ENCODE measurements around the gene IKZF1. TPM values are rescaled to one million over a fixed set of nuclear protein-coding genes. Genes with fewer than 3 reads are reported as not detected.

The IKZF1 gene
- total RNA-seq, 1 donor from 2014 or later = 0.11 TPM

GRCh38 chr7:50412973-50413372 is 108.5 kb downstream of the IKZF1 start:
- no peaks in the 10 kb centered on the region for H3K9me3 Mint-ChIP-seq

GRCh38 chr7:50413561-50413960 is 109.0 kb downstream of the IKZF1 start:
- H4K20me1 ChIP-seq (ENCODE audit: low read depth) = no peaks in the 10 kb centered on the region
- H3K79me2 ChIP-seq (ENCODE audit: low read depth) = no peaks in the 10 kb centered on the region
- no peak overlapping the region for H3K27ac Mint-ChIP-seq
- no peaks in the 10 kb centered on the region for H3K36me3 ChIP-seq
- no peaks in the 10 kb centered on the region for H3K4me1 Mint-ChIP-seq
- H3K27ac ChIP-seq = no peak overlapping the region
- H3K9me3 ChIP-seq (ENCODE audit: low read depth) = no peaks in the 10 kb centered on the region
- no peaks in the 10 kb centered on the region for H3K27me3 ChIP-seq
- H3K27me3 Mint-ChIP-seq (ENCODE audit: insufficient read depth, low read depth) = peaks cover 8% of the 10 kb centered on the region
- H2AFZ ChIP-seq (replicated peaks) = no peak overlapping the region
- TF ChIP-seq CTCF (IDR thresholded peaks at IDR 0.05) (no peak), EZH2phosphoT487 (IDR thresholded peaks at IDR 0.05) (no peak), EZH2 (IDR thresholded peaks at IDR 0.05) (no peak)
- H3K4me1 ChIP-seq = no peaks in the 10 kb centered on the region
- no peak overlapping the region for H3K4me2 ChIP-seq
- no peaks in the 10 kb centered on the region for H3K9me3 Mint-ChIP-seq
- DNase-seq (ENCODE audit: low spot score) = no peak
- H3K4me3 ChIP-seq = no peak overlapping the region
- H3K36me3 Mint-ChIP-seq = no peaks in the 10 kb centered on the region
- no peak overlapping the region for H3K9ac ChIP-seq
- H3K4me3 Mint-ChIP-seq = no peak overlapping the region
- peaks cover under 1% of the 10 kb centered on the region for H3F3A ChIP-seq (ENCODE audit: low read depth)

More at GRCh38 chr7:50412973-50413372, 108.5 kb downstream of the IKZF1 start:
- Histone ChIP-seq H3K4me1 (no peaks in the 10 kb centered on the region), H3K4me2 (no peak overlapping the region), H3K27ac (no peak overlapping the region), H3K79me2 (ENCODE audit: low read depth) (no peaks in the 10 kb centered on the region), H3K9me3 (ENCODE audit: low read depth) (no peaks in the 10 kb centered on the region), H3K4me3 (no peak overlapping the region), H2AFZ (replicated peaks) (no peak overlapping the region), H3K27me3 (no peaks in the 10 kb centered on the region), H3K36me3 (no peaks in the 10 kb centered on the region), H3F3A (ENCODE audit: low read depth) (no peaks in the 10 kb centered on the region), H3K9ac (no peak overlapping the region), H4K20me1 (ENCODE audit: low read depth) (no peaks in the 10 kb centered on the region)
- no peak overlapping the region for H3K27ac Mint-ChIP-seq
- no peak overlapping the region for H3K4me3 Mint-ChIP-seq
- no peak for TF ChIP-seq EZH2 (IDR thresholded peaks at IDR 0.05)
- no peak for TF ChIP-seq CTCF (IDR thresholded peaks at IDR 0.05)
- no peak for TF ChIP-seq EZH2phosphoT487 (IDR thresholded peaks at IDR 0.05)
- no peaks in the 10 kb centered on the region for H3K4me1 Mint-ChIP-seq
- no peaks in the 10 kb centered on the region for H3K36me3 Mint-ChIP-seq
- peaks cover 8% of the 10 kb centered on the region for H3K27me3 Mint-ChIP-seq (ENCODE audit: insufficient read depth, low read depth)
- DNase-seq (ENCODE audit: low spot score) = no peak

GRCh38 chr7:50415844-50416364 is 111.4 kb downstream of the IKZF1 start:
- H3K27me3 ChIP-seq = no peaks in the 10 kb centered on the region
- H4K20me1 ChIP-seq (ENCODE audit: low read depth) = no peaks in the 10 kb centered on the region
- no peak overlapping the region for H3K9ac ChIP-seq
- peaks cover 4% of the 10 kb centered on the region for H3F3A ChIP-seq (ENCODE audit: low read depth)
- no peaks in the 10 kb centered on the region for H3K4me1 ChIP-seq
- no peak for TF ChIP-seq EZH2phosphoT487 (IDR thresholded peaks at IDR 0.05)
- TF ChIP-seq CTCF (IDR thresholded peaks at IDR 0.05) = no peak
- TF ChIP-seq EZH2 (IDR thresholded peaks at IDR 0.05) = no peak
- no peaks in the 10 kb centered on the region for H3K79me2 ChIP-seq (ENCODE audit: low read depth)
- H3K4me3 ChIP-seq = no peak overlapping the region
- H3K27ac ChIP-seq = no peak overlapping the region
- Mint-ChIP-seq H3K27me3 (ENCODE audit: insufficient read depth, low read depth) (peaks cover 4% of the 10 kb centered on the region), H3K36me3 (no peaks in the 10 kb centered on the region), H3K9me3 (no peaks in the 10 kb centered on the region), H3K4me3 (no peak overlapping the region), H3K27ac (no peak overlapping the region), H3K4me1 (no peaks in the 10 kb centered on the region)
- no peaks in the 10 kb centered on the region for H3K36me3 ChIP-seq
- no peak overlapping the region for H3K4me2 ChIP-seq
- no peak for DNase-seq (ENCODE audit: low spot score)
- H2AFZ ChIP-seq (replicated peaks) = no peak overlapping the region
- no peaks in the 10 kb centered on the region for H3K9me3 ChIP-seq (ENCODE audit: low read depth)

Data from neural progenitor cell (in vitro differentiated cells).